ENCODE data around the gene ZBTB7C.
A peak's percentile ranks its signal among the peaks of the same experiment; 100 is the strongest.

The ZBTB7C gene

GRCh38 chr18:48045744-48046143, 363.4 kb downstream of the ZBTB7C start:
- no peak for DNase-seq

- no peak for DNase-seq
Measured at GRCh38 chr18:48044944-48045343, 364.2 kb downstream of the ZBTB7C start.

- no peak for DNase-seq
Measured at GRCh38 chr18:48043166-48043565, 366.0 kb downstream of the ZBTB7C start.

GRCh38 chr18:48042431-48042830, 366.8 kb downstream of the ZBTB7C start:
- DNase-seq, result no peak

- no peak for DNase-seq
Measured at GRCh38 chr18:48040457-48041110, 368.6 kb downstream of the ZBTB7C start.

GRCh38 chr18:48039769-48040215, 369.4 kb downstream of the ZBTB7C start:
- DNase-seq, result no peak

- DNase-seq, result no peak
Measured at GRCh38 chr18:48038636-48039035, 370.5 kb downstream of the ZBTB7C start.

GRCh38 chr18:48037481-48038271, 371.5 kb downstream of the ZBTB7C start:
- DNase-seq, result peak in 1 of 2 experiments; percentile 65

GRCh38 chr18:48036641-48037421, 372.4 kb downstream of the ZBTB7C start:
- DNase-seq, result no peak

- no peak for DNase-seq
Measured at GRCh38 chr18:48036226-48036625, 373.0 kb downstream of the ZBTB7C start.

- DNase-seq, result no peak
Measured at GRCh38 chr18:48035556-48035860, 373.7 kb downstream of the ZBTB7C start.

GRCh38 chr18:48034651-48035555, 374.3 kb downstream of the ZBTB7C start:
- no peak for DNase-seq

GRCh38 chr18:48033790-48034650, 375.2 kb downstream of the ZBTB7C start:
- DNase-seq, result no peak

GRCh38 chr18:48032876-48033789, 376.1 kb downstream of the ZBTB7C start:
- no peak for DNase-seq

GRCh38 chr18:48031641-48032040, 377.5 kb downstream of the ZBTB7C start:
- no peak for DNase-seq

GRCh38 chr18:48030616-48031480, 378.3 kb downstream of the ZBTB7C start:
- DNase-seq, result peak; percentile 52 to 80

GRCh38 chr18:48029296-48029986, 379.7 kb downstream of the ZBTB7C start:
- no peak for DNase-seq

- DNase-seq, result no peak
Measured at GRCh38 chr18:48028696-48029095, 380.5 kb downstream of the ZBTB7C start.

- DNase-seq, result no peak
Measured at GRCh38 chr18:48028081-48028480, 381.1 kb downstream of the ZBTB7C start.
